Heart left ventricle (tissue), 16 donors: ENCODE results near the gene TBX20. TPM values are rescaled to one million over a fixed set of nuclear protein-coding genes. Genes with fewer than 3 reads are reported as not detected.
A peak's percentile ranks its signal among the peaks of the same experiment; 100 is the strongest.
"Not testable (repeated sequence)": the region's sequence is repeated elsewhere in the genome, so short reads cannot be mapped to it uniquely, and the experiment has no call there.

Experiments
- ATAC-seq, 4 donors: fragments of 200-7000 bp; cut with Tn5 transposase; one replicate each; pipeline ENCODE4 v1.9.1; 2020 to 2022; ENCODE audit warnings: moderate library complexity in 4 of 4, mild to moderate bottlenecking in 3 of 4, moderate number of reproducible peaks in 1 of 4
- DNase-seq, 5 donors: peaks; one replicate each; pipeline ENCODE4 v3.0.0-alpha.2; 2020
- H3K27ac ChIP-seq, 12 donors: fragments of 200-600 bp; sonication (generic) in 4 of 12; one replicate each; pipeline versions ENCODE4 v1.5.0 to v1.8.0; 2016 to 2022; ENCODE audit warnings: mild to moderate bottlenecking in 2 of 12
- H3K27me3 ChIP-seq, 9 donors: fragments of 200-600 bp; sonication (generic) in 2 of 9; one replicate each; pipeline versions ENCODE4 v1.5.1 to v1.8.0; 2016 to 2022; ENCODE audit warnings: mild to moderate bottlenecking in 3 of 9
- H3K36me3 ChIP-seq, 9 donors: fragments of 200-600 bp; sonication (generic) in 2 of 9; one replicate each; pipeline versions ENCODE4 v1.5.0 to v1.8.0; 2018 to 2022; ENCODE audit warnings: mild to moderate bottlenecking in 2 of 9
- H3K4me1 ChIP-seq, 12 donors: fragments of 200-600 bp; sonication (generic) in 4 of 12; one replicate each; pipeline versions ENCODE4 v1.5.0 to v1.8.0; 2016 to 2022; ENCODE audit warnings: mild to moderate bottlenecking in 3 of 12
- H3K4me3 ChIP-seq, 12 donors: fragments of 200-600 bp; sonication (generic) in 4 of 12; one replicate each; pipeline versions ENCODE4 v1.5.0 to v1.8.0; 2017 to 2022; ENCODE audit warnings: mild to moderate bottlenecking in 9 of 12, moderate library complexity in 4 of 12
- H3K9me3 ChIP-seq, 12 donors: fragments of 200-600 bp; sonication (generic) in 4 of 12; one replicate each; pipeline versions ENCODE4 v1.5.0 to v1.8.0; 2016 to 2022; ENCODE audit warnings: mild to moderate bottlenecking in 1 of 12
- POLR2A ChIP-seq, 2 donors: fragments of 450-650 bp; IDR thresholded peaks; one replicate each; pipeline ENCODE4 v1.6.1; 2017; ENCODE audit warnings: antibody characterized with exemption in 2 of 2, mild to moderate bottlenecking in 2 of 2, moderate library complexity in 2 of 2
- WGBS, 4 donors: extraction: QIAGEN DNeasy Blood & Tissue Kit in 2 of 4; methylation state at CpG; one replicate each; pipeline versions ENCODE4 v1.1.5 to v1.1.7; 2013 to 2018; 5-methylcytosine and 5-hydroxymethylcytosine counted together
- intact Hi-C, 10 donors: fragments of 100-400 bp; cut with DNase I; formaldehyde crosslinking; loops; one replicate each; pipeline versions ENCODE4 v1.11.1 to v1.14.2; 2022
- polyA plus RNA-seq, 2 donors: library from polyadenylated mRNA; stranded (reverse); fragments of 200-250 nt; gene quantifications; one replicate each; pipeline ENCODE4 v1.2.3, GENCODE V29; 2013
- total RNA-seq, 9 donors: library from RNA; depleted of rRNA in 2 of 9; stranded (reverse); fragments of >200 nt in 2 of 9; fragmentation: NEBNext Ultra II Directional in 3 of 9; extraction: Animal tissue kit (Norgen Biotek cat#: 25700) in 3 of 9; gene quantifications; one replicate each; pipeline versions ENCODE4 v1.1.0 to v1.2.4, GENCODE V29; 2016 to 2023
- TF ChIP-seq, protein P1 (sequence below), 12 donors: fragments of 200-600 bp; sonication (generic) in 4 of 12; IDR thresholded peaks; one replicate each; pipeline versions ENCODE4 v1.5.0 to v1.8.0; 2018 to 2022; ENCODE audit warnings: antibody characterized with exemption in 12 of 12, mild to moderate bottlenecking in 5 of 12
- donor health status: ischemic (EF 13 %, LVEDD 7.1; RV severe dilation, severe dysfunction).
- donor health status: healthy with polysubstance abuse.
- donor health status: DM: no; HTN: yes; CAD: no.
- donor health status: DM: no; HTN: no; CAD: no.
- donor health status: ischemic (EF 25% LVEDD 6.9; RV normal size, moderate dysfunction).
- donor health status: ischemic (EF 25% LVEDD 5.7; RV mildly dilated, moderate dysfunction).
- donor health status: healthy.
- donor health status: DM: yes; HTN: yes; CAD: no.
- donor health status: ischemic (EF 35%, LVEDD 5.7; RV mildly dilated, moderate dysfunction).
- donor health status: nonischemic (EF 11% LVEDD 7.7; RV severe dilation, severe dysfunction).
- donor health status: DM: yes; HTN: yes; CAD: no.
- donor health status: PGD.
- donor health status: ischemic (EF 29% LVEDD 5.4; RV normal size, mild dysfunction).
- donor health status: nonischemic (EF 23%, LVEDD 6.1; RV moderate dilation, normal function).

The TBX20 gene
- total and polyA plus RNA-seq, 11 donors: 5.1 to 155 (median 117) TPM

DNA sequence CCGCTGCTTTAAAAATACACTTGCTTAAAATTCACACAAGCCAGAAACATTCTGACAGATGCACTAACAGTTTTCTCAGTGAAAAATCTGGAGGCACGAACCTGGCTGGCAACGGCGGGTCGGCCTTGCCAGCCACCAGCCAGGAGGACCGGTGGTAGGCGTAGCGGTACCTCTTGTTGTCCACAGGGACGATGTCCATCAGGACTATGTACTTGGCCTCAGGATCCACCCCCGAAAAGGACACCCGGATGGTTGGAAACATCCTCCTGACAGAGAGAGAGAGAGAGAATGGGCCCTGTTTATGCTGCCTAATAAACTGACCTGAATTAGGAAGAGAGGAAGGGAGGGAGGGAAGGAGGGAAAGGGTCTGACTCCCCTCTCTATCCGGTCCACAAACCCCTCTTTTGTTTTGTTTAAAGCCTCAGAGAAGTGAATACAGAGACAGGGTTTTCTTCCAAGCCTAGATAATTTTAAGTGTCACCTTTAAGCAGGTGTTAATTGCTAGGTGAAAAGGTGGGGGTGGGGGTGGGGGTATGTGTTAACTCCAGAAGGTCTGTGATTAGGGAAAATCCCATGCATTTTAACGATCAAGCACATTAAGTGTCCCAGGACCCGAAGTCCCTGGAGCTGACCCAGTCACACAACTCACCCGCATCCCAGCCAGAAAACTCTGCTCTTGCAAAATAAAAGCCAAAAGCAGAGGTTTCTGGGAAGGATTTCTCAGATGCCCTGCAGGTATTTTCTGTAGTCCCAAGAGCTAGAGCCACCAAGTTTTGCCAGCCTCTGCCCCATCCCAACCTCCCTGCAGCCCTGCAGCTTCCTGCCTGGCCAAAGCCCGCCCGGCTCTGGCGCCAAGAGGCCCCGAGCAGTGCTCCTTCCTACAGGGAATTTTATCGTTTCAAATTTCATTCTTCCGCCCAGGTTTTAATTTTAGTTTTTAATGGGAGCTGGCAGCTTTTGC, 5.0 kb downstream of the TBX20 start:
- H3K9me3 ChIP-seq: no peaks in the 10 kb centered on the region
- peaks cover 0 to 74% (median 10%) of the 10 kb centered on the region in 9 donors for H3K27me3 ChIP-seq
- peak overlapping the region; percentile 20 to 97 (median 90) for H3K27ac ChIP-seq
- no peak for TF ChIP-seq POLR2A (IDR thresholded peaks at IDR 0.05)
- TF ChIP-seq, protein P1, sequence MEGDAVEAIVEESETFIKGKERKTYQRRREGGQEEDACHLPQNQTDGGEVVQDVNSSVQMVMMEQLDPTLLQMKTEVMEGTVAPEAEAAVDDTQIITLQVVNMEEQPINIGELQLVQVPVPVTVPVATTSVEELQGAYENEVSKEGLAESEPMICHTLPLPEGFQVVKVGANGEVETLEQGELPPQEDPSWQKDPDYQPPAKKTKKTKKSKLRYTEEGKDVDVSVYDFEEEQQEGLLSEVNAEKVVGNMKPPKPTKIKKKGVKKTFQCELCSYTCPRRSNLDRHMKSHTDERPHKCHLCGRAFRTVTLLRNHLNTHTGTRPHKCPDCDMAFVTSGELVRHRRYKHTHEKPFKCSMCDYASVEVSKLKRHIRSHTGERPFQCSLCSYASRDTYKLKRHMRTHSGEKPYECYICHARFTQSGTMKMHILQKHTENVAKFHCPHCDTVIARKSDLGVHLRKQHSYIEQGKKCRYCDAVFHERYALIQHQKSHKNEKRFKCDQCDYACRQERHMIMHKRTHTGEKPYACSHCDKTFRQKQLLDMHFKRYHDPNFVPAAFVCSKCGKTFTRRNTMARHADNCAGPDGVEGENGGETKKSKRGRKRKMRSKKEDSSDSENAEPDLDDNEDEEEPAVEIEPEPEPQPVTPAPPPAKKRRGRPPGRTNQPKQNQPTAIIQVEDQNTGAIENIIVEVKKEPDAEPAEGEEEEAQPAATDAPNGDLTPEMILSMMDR (IDR thresholded peaks at IDR 0.05): no peak
- H3K4me1 ChIP-seq: peaks cover 0 to 37% (median 12%) of the 10 kb centered on the region in 12 donors
- intact Hi-C loops: loop anchor here in 1 of 10 donors (5.0 kb wide), 1 partner anchor 273 kb away; no protein-coding TSS in a partner anchor
- ATAC-seq (peak; percentile 26 to 33 (median 29)), DNase-seq (peak in 1 of 5 donors; percentile 28)
- H3K36me3 ChIP-seq: peaks cover 0 to 43% (median 0%) of the 10 kb centered on the region in 9 donors
- H3K4me3 ChIP-seq: peak overlapping the region in 11 of 12 donors; percentile 19 to 90 (median 78)
- WGBS, 4 donors: 9 to 22% (median 14%) methylated on average over 18 to 21 of the region's 21 CpGs

DNA sequence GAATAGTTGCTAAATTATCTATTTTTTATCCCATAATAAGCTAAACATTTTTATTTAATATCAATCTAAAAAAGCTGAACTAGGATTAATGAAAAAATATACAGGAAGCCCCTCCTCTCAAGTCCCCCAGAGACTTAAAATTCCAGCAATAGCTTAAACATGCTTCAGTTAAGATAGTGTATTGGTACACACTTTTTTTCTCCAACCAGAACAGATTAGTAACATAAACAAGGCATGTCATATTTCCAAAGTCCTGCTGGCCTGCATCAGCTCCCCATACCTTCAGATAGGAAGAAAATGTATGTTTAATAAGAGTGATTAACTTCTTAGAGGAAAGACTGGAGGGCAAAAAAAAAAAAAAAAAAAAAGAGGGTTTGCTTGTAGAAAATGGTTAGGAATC, 7.1 kb downstream of the TBX20 start:
- Histone ChIP-seq H3K4me3 (peak overlapping the region in 6 of 12 donors; percentile 4 to 90 (median 82)), H3K27ac (peak overlapping the region in 8 of 12 donors; percentile 5 to 96 (median 25)), H3K9me3 (no peaks in the 10 kb centered on the region), H3K27me3 (peaks cover 0 to 53% (median 3%) of the 10 kb centered on the region in 9 donors), H3K4me1 (peaks cover 0 to 55% (median 18%) of the 10 kb centered on the region in 12 donors), H3K36me3 (peaks cover 0 to 63% (median 0%) of the 10 kb centered on the region in 9 donors)
- intact Hi-C loops: loop anchor here in 1 of 10 donors (5.0 kb wide), 1 partner anchor 275 kb away; no protein-coding TSS in a partner anchor
- no peak for ATAC-seq
- DNase-seq: no peak
- TF ChIP-seq, protein P1 (IDR thresholded peaks at IDR 0.05): no peak
- no peak for TF ChIP-seq POLR2A (IDR thresholded peaks at IDR 0.05)

DNA sequence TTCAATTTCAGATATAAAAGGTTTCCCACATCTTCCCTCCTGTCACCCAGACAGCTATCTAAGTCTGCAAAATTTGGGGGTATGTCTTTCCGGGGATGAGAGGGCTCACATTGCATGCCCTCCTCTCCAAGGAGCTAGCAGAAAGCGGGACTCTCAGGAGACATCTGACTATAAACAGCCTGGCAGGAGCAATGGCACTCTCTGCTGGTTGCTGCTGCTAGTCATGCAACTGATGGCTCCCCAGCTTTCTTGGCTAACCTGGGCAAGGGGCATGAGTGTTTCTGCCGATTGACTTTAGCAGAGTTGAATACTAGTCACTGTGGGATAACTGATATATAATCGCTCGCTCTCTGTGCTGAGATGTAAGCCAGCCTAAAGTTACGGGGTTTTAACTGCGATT, 12.0 kb downstream of the TBX20 start:
- Histone ChIP-seq H3K9me3 (no peaks in the 10 kb centered on the region), H3K4me3 (peak overlapping the region in 1 of 12 donors; percentile 14), H3K36me3 (peaks cover 0 to 98% (median 13%) of the 10 kb centered on the region in 9 donors), H3K4me1 (peaks cover 0 to 87% (median 28%) of the 10 kb centered on the region in 12 donors), H3K27me3 (peaks cover 0 to 18% (median 2%) of the 10 kb centered on the region in 9 donors), H3K27ac (peak overlapping the region in 3 of 12 donors; percentile 6 to 35 (median 14))
- WGBS, 4 donors: 44 to 61% (median 47%) methylated on average over 7 of the region's 7 CpGs
- TF ChIP-seq, protein P1 (IDR thresholded peaks at IDR 0.05): peak in 8 of 12 donors; percentile 7 to 42 (median 24)
- no peak for TF ChIP-seq POLR2A (IDR thresholded peaks at IDR 0.05)
- intact Hi-C loops: no loop called here
- ATAC-seq (peak in 3 of 4 donors; percentile 37 to 66 (median 47)), DNase-seq (peak in 1 of 5 donors; percentile 28)

DNA sequence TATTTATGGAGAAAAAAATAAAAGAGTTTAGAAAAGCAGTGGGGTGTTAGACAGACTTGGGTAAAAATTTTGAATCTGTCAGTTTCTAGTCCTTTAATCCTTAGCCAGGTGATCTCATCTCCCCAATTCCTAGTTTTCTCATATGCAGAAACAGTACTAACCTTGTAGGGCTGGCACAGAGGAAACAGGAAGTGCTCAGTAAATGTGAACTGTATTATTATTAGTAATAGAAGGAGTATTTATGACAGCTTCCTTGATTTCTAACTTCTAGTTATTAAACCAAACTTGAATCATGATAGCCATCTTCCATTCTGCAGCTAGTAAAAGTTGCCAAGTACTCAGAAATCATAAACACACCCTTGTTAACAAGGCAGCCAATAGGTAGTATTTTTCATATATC, 12.5 kb downstream of the TBX20 start:
- TF ChIP-seq POLR2A (IDR thresholded peaks at IDR 0.05): no peak
- TF ChIP-seq, protein P1 (IDR thresholded peaks at IDR 0.05): no peak
- H3K4me1 ChIP-seq: peaks cover 0 to 87% (median 28%) of the 10 kb centered on the region in 12 donors
- intact Hi-C loops: no loop called here
- ATAC-seq (no peak), DNase-seq (no peak)
- peaks cover 0 to 98% (median 13%) of the 10 kb centered on the region in 9 donors for H3K36me3 ChIP-seq
- H3K4me3 ChIP-seq: peak overlapping the region in 1 of 12 donors; percentile 14
- H3K27me3 ChIP-seq: peaks cover 0 to 14% (median 2%) of the 10 kb centered on the region in 9 donors
- H3K27ac ChIP-seq: peak overlapping the region in 2 of 12 donors; percentile 6 to 14
- no peaks in the 10 kb centered on the region for H3K9me3 ChIP-seq

DNA sequence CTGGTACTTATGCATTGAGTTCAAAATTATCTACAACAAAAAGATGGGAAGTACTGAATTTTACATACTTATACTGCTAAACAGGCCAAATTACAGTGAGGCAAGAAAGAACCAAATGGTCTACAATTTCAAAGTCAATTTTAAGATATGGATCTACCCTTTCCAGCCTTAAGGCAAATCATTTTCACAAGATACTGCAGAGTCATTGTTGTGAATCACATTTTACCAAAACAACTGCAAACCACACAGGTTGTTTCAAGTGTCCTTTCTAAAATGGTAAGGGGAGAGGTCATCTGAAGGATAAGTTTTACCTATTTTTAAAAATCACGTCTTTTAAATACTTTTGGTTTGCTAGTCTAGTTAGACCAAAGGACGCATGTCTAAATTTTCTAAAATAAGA, 12.9 kb downstream of the TBX20 start:
- H3K27me3 ChIP-seq, H3K4me3 ChIP-seq, DNase-seq, intact Hi-C loops, H3K9me3 ChIP-seq, ATAC-seq: not testable (repeated sequence)
- peaks cover 0 to 98% (median 13%) of the 10 kb centered on the region in 9 donors for H3K36me3 ChIP-seq
- peak overlapping the region in 2 of 12 donors; percentile 11 to 14 for H3K27ac ChIP-seq
- peaks cover 0 to 87% (median 25%) of the 10 kb centered on the region in 12 donors for H3K4me1 ChIP-seq
- 39 to 56% (median 51%) methylated on average over 2 of the region's 2 CpGs for WGBS, 4 donors

DNA sequence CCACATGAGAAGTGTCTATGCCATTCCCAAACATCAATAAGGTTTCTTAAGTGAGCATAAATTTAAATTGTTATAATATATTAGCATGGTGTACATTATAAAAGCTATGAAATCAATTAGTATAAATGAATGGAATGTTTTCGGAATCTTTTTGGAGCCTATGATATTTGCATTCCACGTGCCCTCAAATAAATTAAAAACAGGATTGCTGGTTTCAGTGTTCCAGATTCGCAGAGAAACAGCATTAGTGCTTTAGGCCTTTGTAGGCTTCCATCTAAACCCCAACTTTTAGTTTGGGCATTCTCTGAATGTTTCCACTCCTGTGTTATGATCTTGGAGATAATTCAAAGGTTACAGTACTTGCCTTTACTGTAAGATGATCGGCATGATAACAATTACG, 15.4 kb downstream of the TBX20 start:
- H3K4me3 ChIP-seq, ATAC-seq, H3K9me3 ChIP-seq, H3K27me3 ChIP-seq, H3K27ac ChIP-seq, intact Hi-C loops, DNase-seq: not testable (repeated sequence)
- H3K4me1 ChIP-seq: peaks cover 0 to 88% (median 21%) of the 10 kb centered on the region in 12 donors
- peaks cover 0 to 90% (median 13%) of the 10 kb centered on the region in 9 donors for H3K36me3 ChIP-seq
- WGBS, 4 donors: 48 to 70% (median 61%) methylated on average over 5 of the region's 5 CpGs
